GM12874 (cell line): ENCODE data around the gene ECT2L.

Experiments
- CTCF ChIP-seq: IDR thresholded peaks from 2 replicates; pipeline ENCODE4 v1.5.1; 2011; ENCODE audit warnings: low read depth, mild to moderate bottlenecking, control low read depth, low read length, moderate library complexity; ENCODE audit not compliant: insufficient read depth

The ECT2L gene

DNA sequence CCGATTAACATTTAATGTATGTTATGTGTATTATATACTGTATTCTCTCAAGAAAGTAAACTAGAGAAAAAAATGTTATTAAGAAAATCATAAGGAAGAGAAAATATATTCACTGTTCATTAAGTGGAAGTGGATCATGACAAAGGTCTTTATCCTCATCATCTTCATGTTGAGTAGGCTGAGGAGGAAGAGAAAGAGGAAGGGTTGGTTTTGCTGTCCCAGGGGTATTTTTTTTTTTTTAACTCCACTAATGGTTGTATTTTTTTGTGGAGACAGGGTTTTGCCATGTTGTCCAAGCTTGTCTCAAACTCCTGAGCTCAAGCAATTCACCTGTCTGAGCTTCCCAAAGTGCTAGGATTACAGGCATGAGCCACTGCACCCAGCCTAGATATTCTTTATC lies 11.0 kb downstream of the ECT2L start:
- no peak for TF ChIP-seq CTCF

DNA sequence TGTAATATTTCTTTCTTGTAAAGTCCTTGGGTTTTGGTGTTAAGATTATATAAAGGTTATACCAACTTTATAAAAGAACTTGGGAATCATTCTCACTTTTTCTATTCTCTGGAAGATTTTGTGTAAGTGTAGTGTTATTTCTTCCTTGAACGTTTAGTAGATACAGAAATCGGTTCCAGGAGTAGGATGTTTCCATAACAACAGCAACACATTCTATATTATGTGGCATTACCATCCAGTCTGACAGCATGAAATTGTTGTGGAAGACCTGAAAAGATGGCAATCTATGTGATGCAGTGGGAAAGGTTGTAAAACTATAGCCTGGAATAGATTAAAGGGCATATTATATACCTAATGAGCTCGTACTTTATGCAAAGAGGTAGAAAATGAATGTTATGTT lies 13.8 kb downstream of the ECT2L start:
- no peak for TF ChIP-seq CTCF

DNA sequence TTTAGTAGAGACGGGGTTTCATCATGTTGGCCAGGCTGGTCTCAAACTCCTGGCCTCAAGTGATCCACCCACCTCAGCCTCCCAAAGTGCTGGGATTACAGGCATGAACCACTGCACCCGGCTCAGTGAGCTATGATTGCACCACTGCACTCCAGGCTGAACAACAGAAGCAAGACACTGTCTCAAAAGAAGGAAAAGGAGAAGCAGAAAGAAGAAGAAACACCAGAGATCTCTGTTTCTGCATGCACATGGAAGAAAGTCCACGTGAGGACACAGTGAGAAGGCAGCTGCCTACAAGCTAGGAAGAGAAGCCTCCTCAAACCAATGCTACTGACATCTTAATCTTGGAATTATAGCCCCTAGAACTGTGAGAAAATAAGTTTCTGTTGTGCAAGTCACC lies 16.0 kb downstream of the ECT2L start:
- TF ChIP-seq CTCF = no peak

GRCh38 chr6:138814179-138814834 lies 18.4 kb downstream of the ECT2L start:
- TF ChIP-seq CTCF = no peak

DNA sequence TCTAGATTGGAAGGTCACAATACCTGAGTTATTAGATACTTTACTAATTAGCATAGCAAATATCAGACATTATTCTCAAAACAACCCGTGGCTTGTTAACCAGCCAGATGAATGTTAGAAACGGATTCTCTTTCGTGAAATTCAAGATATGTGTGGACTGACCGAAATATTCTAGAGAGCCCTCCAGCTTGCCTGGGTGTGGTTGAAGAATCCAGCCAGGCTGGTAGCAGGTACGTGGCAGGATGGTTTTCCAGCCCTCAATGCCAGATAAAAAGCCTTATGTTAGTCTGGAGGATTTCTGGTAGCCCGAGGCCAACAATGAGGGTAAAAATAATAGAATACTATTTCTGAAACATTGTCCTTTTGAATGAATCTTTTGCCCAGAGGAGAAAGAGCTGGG lies 19.3 kb downstream of the ECT2L start:
- no peak for TF ChIP-seq CTCF

GRCh38 chr6:138815797-138816528 lies 20.1 kb downstream of the ECT2L start:
- TF ChIP-seq CTCF = peak; percentile 57

- no peak for TF ChIP-seq CTCF
Measured at GRCh38 chr6:138817799-138818198, 21.9 kb downstream of the ECT2L start.
